Mesenteric fat pad (tissue), 1 donor: ENCODE results near the gene LIN28A. TPM values are rescaled to one million over a fixed set of nuclear protein-coding genes. Genes with fewer than 3 reads are reported as not detected.

ENCODE experiments used
- DNase-seq: peaks from one replicate; pipeline ENCODE4 v3.0.0-alpha.2; 2020; ENCODE audit warnings: low spot score
- total RNA-seq: library from RNA; stranded (reverse); fragmentation: NEBNext Ultra II Directional; extraction: Animal tissue kit (Norgen Biotek cat#: 25700); gene quantifications from one replicate; pipeline ENCODE4 v1.2.1, GENCODE V29; 2021
- donor health status: DM: yes; HTN: yes; CAD: no.

LIN28A gene
- total RNA-seq, 1 donor from 2014 or later, result not detected

DNA sequence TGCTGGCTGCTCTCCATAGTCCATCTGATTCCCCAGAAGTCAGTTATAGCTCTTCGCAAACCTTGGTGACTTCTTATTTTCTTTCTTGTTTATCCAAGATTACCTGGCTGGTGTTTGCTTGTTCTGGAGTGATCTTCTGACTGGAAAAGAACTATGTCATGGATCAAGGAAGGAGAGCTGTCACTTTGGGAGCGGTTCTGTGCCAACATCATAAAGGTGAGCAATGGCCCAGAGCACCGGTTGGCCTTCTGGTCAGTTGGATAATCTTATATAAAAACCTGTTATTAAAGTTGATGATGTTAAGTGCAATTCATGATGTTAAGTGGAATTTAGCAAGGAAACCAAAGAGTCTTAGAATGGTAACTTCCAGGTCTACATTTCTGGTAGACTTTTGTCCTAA, 22.2 kb downstream of the LIN28A start:
- no peak for DNase-seq

DNA sequence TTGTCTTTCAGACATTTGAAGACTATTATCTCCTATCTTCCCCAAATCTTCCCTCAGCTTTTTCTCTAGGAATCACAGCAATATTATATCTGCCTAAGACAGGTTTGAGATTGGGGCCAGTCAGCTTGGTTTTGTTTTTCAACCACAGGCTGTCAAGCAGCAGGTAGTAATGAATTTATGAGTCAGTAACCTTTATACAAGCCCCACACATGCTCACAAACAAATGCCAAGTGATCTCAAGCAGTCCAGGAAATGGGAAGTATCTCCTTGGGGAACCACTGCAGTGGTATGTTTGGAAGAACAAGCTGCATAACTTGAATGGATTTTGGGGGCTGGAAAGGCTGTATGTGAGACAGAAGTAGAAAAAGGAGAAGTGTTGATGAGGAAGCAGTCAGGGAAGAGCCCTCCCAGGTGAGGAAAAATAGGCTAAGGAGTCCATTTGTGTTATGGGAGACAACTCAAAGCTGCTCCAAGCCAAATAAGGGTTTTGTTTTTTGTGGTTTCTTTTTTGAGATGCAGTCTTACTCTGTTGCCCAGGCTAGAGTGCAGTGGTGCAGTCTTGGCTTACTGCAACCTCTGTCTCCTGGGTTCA, 23.6 kb downstream of the LIN28A start:
- no peak for DNase-seq

GRCh38 chr1:26438041-26438440, 27.4 kb downstream of the LIN28A start:
- no peak for DNase-seq

DNA sequence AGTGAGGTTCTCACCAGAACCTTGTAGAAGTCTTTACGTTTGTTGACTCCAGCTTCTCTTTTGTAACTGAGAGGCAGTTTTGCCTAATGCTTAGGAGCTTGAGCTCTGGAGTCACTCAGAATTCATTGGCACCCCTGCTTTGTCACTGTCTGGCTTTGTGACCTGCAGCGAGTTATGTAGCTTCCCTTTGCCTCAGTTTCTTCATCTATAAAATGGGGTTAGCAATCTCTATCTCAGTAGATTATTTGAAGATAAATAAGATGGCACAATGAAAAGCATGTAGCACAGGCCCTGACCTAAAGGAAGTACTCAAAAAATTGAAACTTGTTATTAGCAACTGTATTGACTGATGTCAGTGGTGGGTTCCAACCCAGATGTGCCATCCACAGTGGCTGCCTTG, 29.6 kb downstream of the LIN28A start:
- no peak for DNase-seq

DNA sequence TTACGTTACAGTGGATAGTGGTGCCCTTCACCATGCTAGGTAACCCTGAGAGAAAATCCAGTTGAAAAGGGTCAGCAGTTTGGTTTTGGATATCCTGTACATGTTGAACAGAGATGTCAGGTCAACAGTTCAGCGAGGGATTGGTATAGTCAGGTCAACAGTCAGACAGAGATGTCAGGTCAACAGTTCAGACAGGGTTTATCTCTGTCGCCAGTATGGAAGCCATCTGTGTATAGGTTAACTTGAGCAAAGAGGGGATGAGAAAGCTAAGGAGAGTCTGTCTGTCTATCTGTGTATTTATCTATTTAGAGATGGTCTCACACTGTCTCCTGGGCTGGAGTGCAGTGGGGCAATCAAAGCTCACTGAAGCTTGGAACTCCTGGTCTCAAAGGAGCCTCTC, 39.3 kb downstream of the LIN28A start:
- no peak for DNase-seq

- no peak for DNase-seq
These were observed 40.3 kb downstream of the LIN28A start for GRCh38 chr1:26450908-26451307.

GRCh38 chr1:26452459-26453183, 42.0 kb downstream of the LIN28A start:
- DNase-seq, result no peak

DNA sequence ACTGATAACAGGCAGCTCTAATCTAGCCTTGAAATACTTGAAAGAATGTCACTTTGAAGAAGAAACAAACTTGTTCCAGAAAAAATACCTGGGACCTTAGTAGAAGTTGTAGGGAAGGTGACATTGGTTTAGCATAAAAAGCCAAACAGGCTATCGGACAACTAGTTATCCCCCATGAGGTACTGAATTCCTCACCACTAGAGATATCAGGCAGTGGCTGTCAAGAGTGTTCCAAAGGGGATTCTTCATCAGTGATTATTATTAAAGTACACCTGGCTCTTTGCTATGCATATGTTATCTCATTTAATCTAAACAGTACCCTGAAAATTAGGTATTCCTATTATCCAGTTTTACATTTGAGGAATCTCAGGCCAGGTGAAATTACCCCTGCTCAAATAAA, 48.5 kb downstream of the LIN28A start:
- DNase-seq, result no peak

DNA sequence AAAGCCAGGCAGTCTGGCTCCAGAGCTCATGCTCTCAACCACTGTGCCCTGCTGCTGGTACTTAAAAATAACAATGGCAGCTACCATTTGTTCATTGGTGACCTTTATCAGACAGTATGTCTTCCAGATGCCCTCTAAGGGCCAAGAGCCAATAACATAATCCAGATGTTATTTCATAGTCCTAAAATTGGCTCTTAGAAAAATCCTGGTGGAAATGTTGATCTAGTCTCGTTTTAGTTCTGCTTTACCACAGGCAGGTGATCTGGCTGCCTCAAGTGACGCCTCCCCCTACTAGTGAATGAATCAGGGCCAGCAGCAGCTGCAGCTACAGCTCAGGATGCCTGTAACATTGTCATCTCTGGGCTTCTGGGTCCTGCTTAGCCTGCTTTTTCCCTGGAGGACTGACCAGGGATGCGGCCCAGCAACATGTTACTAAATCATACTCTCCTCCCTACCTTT, 49.0 kb downstream of the LIN28A start:
- DNase-seq, result no peak

- no peak for DNase-seq
These were observed 58.3 kb downstream of the LIN28A start for GRCh38 chr1:26468911-26469310.

GRCh38 chr1:26469558-26469957, 58.9 kb downstream of the LIN28A start:
- DNase-seq, result no peak

GRCh38 chr1:26470878-26471497, 60.4 kb downstream of the LIN28A start:
- no peak for DNase-seq

DNA sequence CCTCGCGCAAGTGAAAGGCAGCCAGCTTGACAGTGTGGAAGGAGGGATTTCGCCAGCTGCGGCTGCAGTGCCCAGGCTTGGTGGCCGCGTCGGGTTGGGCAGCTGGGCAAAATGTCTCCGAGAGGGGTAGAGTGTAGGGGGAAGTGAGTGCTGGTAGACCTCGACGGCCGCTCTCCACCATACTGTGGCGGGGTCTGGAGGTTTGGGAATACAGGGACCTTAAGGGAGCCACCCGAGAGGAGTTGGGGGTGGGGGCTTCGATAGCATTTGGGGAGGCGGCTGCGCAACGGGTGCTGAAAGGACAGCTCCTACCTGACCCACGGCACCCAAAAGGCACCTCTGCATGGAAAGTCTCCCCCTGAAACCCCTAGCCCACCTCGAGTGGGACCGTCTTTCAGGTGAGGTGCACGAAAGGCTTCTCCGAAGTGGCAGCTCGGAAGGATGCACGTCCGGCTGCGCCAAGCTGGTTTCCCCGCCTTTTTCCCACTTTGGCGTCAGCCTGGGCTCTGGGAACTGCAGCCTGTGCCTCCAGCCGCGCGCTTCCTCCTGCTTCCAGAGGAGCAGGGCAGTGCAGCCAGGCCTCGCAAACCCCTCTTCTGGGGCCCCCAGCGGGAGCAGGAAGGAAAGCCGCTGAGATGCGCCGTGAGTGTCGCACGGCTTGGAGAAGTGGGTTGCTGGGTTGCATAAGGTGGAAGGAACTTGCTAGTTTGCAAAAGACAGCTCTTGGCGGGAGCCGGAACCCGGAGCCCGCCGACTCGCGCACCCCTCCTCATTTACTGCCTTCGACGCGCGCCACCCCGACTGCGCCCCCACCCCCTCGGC, 61.1 kb downstream of the LIN28A start:
- peak; percentile 91 for DNase-seq

- peak; percentile 93 for DNase-seq
These were observed 61.8 kb downstream of the LIN28A start, which contains the start of gene HMGN2 for GRCh38 chr1:26472320-26472900. HMGN2 (plus strand) TSS chr1:26472440; CDS start chr1:26472613, 173 bp downstream.

- DNase-seq, result peak; percentile 99
These were observed 62.6 kb downstream of the LIN28A start for GRCh38 chr1:26472901-26473845.

DNA sequence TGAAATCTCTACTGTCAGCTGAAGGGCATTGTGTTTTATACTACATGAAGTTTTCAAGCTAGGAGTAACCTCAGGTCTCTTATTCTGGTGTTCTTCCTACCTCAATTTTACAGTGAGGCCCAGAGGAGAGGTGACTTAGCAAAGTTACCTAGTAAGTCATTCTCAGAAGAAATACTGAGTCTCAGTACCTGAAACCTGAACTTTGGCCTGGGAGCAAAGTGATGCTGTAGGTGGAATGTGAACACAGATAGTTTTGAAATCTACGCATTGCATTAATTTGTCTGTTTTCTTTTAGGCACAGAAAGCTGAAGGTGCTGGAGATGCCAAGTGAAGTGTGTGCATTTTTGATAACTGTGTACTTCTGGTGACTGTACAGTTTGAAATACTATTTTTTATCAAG, 64.2 kb downstream of the LIN28A start:
- no peak for DNase-seq

DNA sequence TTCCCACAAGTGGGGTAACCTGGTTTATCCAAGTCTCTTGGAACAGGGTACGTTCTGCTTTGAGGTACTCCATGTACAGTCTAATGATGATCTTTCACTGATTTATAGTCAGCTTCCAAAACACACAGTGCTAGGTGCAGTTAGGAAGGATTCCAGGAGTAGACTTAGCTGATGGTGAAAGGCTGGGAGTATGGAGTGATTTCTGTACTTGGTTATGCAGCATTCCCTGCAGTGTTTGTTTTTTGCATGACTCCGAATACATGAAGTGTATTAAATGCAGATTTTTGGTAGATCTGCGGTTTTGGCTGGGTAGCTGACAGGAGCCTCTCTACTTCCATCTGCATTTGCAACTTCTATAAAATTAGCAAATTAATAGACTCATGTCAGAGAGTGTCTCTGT, 65.4 kb downstream of the LIN28A start:
- DNase-seq, result no peak

GRCh38 chr1:26476958-26477357, 66.3 kb downstream of the LIN28A start:
- no peak for DNase-seq

DNA sequence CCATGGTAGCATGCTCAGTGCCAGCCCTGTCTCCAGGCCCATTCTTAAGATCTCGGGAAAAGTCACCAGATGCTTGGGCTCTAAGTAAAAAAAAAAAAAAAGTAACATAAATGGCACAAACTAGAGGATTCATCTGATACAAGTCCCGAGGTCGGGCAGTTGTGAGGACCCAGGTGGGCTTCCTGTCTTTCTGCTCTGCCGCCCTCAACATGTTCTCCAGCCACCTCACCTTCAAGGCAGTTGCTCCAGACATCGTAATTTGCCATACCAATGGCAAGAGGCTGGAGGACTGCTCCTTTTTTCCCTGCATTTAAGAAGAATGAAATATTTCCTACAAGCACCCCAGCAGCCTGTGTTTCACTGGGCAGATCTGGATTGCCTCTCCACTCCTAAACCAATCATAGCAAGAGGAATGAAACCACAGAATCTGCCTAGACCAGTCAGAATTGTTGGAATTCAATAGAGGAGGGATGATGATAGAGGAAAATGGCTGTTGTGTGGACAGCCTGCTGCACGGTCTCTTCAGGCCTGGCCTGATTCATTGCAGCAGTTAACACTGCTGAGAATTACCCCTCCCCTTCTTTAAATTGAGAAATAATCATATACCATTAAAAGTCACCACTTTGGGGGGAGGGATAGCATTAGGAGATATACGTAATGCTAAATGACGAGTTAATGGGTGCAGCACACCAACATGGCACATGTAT, 67.0 kb downstream of the LIN28A start:
- DNase-seq, result no peak
